Cerebellar nuclear complex (tissue), 1 donor: Measurements from ENCODE around the gene ZDHHC13.
"Not testable (repeated sequence)": the region's sequence is repeated elsewhere in the genome, so short reads cannot be mapped to it uniquely, and the experiment has no call there.

Experiments used
- DNase-seq, 2 experiments: peaks; one replicate each; lab custom pipeline; 2025; lab: John Stamatoyannopoulos, UW

ZDHHC13 gene

GRCh38 chr11:19099093-19099492 lies 17.9 kb upstream of the ZDHHC13 start:
- DNase-seq = no peak

DNA sequence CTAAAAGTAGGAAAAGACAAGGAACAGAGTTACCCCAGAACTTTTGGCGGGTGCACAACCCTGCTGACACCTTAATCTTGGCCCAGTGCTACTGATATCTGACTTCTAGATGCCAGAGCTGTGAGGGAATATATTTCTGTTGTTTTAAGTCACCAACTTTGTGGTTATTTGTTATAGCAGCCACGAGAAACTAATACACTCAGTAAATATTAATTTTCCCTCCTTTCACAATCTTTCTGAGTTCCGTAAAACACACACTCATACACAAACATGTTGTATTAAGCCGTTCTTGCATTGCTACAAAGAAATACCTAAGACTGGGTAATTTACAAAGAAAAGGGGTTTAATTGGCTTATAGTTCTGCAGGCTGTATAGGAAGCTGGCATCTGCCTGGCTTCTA lies 16.1 kb upstream of the ZDHHC13 start:
- no peak for DNase-seq

- DNase-seq = no peak
These were observed 15.0 kb upstream of the ZDHHC13 start for GRCh38 chr11:19101796-19102520.

- no peak for DNase-seq
These were observed 14.5 kb upstream of the ZDHHC13 start for GRCh38 chr11:19102521-19102900.

DNA sequence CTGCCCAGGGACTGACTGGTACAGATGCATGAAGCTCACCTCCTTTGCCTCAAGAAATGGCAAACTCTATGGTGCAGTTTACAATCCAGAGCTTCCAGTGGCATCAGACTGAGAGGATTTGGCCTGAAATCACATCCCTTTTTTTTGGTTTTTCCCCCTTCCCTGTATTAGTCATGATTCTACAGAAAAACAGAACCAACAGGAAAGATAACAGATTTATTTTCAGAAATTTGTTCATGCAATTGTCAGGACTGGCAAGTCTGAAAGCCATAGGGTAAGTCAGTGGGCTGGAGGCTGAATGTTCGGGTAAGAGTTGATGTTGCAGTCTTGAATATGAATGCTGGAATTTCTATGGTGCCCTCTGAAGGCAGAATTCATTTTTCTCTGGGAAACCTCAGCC lies 12.0 kb upstream of the ZDHHC13 start:
- no peak for DNase-seq

DNA sequence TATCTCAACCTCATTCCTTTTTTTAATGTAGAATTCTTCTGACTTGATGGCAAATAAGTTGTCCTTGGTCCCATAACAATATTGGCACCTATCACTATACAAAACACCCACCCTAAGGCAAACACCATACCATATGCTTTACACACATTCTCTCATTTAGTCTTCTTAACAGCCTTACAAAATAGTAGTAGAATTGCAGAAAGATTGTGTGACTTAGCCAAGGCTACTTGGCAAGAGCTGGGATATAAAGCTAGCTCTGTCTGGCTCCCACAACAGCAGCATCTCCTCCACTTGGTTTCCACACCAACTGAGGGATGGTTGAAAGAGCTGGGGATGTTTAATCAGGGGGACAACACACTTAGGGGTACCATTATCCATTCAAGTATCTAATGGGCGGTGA lies 9.8 kb upstream of the ZDHHC13 start:
- DNase-seq = no peak

- DNase-seq = no peak
These were observed 6.7 kb upstream of the ZDHHC13 start for GRCh38 chr11:19110295-19110694.

GRCh38 chr11:19111809-19112208 lies 5.2 kb upstream of the ZDHHC13 start:
- DNase-seq = no peak

DNA sequence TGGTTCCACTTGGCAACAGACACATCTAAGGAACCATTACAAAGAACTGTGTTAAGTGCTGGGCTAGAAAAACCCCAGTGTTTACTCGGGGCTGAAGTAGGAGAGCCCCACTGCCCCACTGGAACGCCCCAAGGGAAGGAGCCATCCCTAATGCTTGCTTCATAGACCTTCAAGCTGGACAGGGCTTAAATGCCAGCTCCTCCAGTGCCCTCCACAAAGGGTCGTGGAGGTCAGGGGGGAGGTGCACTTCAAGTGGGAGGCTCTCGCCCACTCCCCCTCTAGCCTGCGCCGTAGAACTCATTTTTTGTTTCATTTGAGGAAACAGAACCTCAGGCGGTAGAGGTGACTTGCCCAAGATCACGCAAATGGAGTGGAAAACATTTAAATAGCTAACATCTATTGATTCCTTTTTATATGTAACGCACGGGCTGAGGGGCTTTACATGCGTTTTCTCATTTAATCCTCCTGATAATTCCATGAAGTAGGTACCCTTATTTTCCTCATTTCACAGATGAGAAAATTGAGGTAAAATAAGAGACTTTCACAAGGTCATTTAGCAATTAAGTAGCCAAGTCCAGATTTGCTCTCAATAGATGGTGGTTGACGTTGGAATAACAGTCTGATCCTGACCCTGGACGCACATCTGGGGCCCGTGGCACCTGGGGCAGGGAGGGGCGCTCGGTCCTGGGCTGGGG lies 545 bp upstream of the ZDHHC13 start:
- no peak for DNase-seq

DNA sequence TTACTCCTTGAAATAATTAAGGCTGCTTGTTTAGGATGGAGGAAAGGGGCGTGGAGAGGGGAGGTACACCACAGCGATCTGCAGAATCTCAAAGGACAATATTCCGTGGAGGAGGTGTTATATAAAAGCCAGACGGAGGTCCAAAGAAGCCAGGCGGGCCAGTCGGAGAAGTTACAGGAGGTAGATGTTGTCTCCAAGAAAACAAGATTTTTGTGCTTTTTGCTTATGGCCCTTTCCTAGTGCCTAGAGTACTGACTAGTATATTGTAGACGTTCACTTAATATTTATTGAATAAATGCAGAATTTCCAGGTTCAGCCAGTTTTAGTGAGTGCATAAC lies 761 bp downstream of the ZDHHC13 start:
- no peak for DNase-seq

- no peak for DNase-seq
These were observed 4.7 kb downstream of the ZDHHC13 start for GRCh38 chr11:19121646-19122045.

DNA sequence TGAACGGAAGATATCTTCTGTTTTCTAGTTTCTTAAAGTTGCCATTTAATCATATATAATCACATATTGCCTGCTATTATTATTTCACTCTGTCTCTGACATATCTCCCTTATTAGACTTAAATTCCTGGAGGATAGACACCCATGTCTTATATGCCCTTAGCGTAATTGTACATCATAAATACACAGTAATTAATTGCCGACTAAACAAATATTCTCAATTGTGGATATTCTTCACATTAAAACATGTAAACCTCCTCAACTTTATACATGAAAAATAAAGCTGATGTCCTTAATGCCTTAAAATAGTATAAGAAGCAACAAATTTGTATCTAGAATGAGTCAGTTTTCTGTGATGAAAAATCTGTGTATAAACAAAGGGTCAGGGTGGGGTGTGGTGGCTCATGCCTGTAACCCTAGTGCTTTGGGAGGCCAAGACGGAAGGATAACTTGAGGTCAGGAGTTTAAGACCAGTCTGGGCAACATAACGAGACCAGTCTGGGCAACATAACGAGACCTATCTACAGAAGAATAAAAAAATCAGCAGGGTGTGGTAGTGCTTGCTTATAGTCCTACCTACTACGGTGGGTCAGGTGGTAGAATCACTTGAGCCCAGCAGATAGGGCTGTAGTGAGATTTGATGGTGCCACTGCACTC lies 6.1 kb downstream of the ZDHHC13 start:
- DNase-seq = no peak

- DNase-seq = not testable (repeated sequence)
These were observed 9.8 kb downstream of the ZDHHC13 start for GRCh38 chr11:19126562-19127325.

DNA sequence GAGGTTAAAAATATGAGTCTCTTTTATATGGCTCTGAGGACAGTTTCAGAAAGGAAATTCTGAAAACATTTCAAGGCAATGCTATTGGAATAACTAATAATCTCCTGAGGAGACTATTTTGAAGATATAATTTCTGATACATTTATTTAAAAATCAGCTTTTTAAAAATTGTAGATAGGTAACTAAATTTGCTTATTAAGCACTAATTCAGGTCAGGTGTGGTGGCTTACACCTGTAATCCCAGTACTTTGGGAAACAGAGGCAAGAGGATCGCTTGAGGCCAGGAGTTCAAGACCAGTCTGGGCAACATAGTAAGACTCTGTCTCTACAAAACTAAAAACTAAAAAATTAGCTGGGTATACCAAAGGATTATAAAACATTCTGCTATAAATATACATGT lies 17.0 kb downstream of the ZDHHC13 start:
- DNase-seq = no peak

DNA sequence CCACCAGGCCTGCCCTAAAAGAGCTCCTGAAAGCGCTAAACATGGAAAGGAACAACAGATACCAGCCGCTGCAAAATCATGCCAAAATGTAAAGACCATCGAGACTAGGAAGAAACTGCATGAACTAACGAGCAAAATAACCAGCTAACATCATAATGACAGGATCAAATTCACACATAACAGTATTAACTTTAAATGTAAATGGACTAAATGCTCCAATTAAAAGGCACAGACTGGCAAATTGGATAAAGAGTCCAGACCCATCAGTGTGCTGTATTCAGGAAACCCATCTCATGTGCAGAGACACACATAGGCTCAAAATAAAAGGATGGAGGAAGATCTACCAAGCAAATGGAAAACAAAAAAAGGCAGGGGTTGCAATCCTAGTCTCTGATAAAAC lies 19.9 kb downstream of the ZDHHC13 start:
- not testable (repeated sequence) for DNase-seq

DNA sequence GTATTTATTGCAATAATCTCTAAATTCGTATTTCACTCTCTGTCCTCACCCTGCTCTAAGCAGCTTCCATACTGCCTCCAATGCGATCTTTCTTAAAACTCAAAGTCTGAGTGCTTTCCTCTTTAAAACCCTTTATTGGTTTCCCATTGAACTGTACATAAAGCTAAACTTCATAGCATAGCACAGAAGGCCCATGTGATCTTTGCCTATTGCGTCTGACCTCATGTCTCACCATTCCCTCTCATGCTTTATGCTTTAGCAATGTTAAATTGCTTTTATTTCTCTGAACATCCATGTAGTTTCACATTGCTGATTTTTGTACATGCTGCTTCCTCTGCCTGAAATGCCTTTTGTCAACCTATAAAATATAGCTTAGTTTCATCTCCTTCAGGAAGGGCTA lies 28.4 kb downstream of the ZDHHC13 start:
- no peak for DNase-seq

- no peak for DNase-seq
These were observed 39.9 kb downstream of the ZDHHC13 start for GRCh38 chr11:19156892-19157291.

- no peak for DNase-seq
These were observed 43.9 kb downstream of the ZDHHC13 start for GRCh38 chr11:19160847-19161246.

DNA sequence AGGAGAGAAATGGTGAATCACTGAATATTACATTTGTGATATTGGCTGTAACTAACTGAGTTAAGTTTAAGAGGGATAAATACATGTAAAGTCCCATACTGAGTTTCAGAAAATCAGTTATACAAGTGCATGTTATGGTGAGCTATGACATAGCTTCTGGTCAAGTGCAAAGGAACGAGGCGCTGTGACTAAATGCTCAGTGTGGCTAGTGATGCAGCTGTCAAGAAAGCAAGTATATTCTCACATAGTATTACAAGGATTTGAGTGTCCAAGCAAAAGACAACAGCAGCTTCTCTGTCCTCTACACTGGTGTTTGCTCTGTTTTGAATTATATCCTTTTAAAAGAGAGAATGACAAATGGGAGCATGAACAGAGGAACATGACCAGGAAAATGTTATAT lies 44.7 kb downstream of the ZDHHC13 start:
- no peak for DNase-seq

DNA sequence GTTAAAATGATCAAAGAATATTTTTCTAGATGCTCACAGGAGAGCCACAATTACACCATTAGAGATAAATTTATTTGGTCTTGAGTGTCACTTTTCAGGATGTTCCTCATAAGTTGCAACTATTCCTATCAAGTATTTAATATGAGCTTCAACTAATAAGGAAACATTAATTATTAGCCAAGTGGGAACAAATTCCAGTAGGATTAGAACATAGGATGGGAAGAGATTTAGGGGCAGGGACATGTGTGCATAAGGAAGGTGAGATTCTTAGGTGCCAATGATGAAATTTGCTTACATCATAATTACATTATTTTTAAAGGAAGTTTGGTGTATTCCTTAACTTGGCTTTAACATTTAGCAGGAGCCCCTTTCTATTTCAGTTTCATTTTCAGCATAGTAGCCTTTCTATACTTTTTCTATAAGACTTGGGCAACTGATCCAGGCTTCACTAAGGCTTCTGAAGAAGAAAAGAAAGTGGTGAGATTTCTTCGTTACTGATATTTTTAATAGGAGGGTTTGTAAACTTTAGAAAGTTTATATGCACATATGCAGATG lies 46.1 kb downstream of the ZDHHC13 start:
- no peak for DNase-seq

DNA sequence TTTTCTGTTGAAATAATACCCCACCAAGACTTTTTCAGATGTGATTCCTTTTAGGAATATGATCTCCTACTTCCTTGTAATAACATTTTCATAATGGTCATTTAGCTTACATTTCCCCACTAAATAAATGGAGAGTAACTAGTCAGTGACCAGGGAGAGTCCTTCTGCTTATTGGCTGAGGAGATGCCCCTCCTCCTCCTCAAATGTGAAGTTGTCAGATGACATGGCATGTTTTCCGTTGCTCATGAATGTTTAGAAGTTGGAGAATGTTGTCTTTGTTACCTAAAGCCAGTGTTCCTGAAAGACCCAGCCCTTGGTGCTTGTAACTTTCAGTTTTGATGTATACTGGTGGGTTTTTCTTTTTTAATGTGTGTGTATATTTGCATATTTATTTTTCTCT lies 46.6 kb downstream of the ZDHHC13 start:
- no peak for DNase-seq

- no peak for DNase-seq
These were observed 47.4 kb downstream of the ZDHHC13 start for GRCh38 chr11:19164230-19164855.
